GM12878 (cell line): ENCODE measurements around the gene WDR26. TPM values are rescaled to one million over a fixed set of nuclear protein-coding genes. Genes with fewer than 3 reads are reported as not detected.

ENCODE experiments used
- FOS ChIP-seq: IDR thresholded peaks from 3 replicates; pipeline ENCODE4 v1.6.1; 2011; ENCODE audit warnings: borderline replicate concordance; ENCODE audit not compliant: insufficient read length; ENCODE audit errors: extremely low read depth
- MEF2A ChIP-seq: IDR thresholded peaks from 2 replicates; pipeline ENCODE4 v1.6.1; 2011; ENCODE audit warnings: low read depth, mild to moderate bottlenecking, low read length, moderate library complexity; ENCODE audit not compliant: insufficient read depth
- POLR2AphosphoS2 ChIP-seq: IDR thresholded peaks from 2 replicates; pipeline ENCODE4 v1.6.1; 2011; ENCODE audit warnings: low read depth, mild to moderate bottlenecking, low read length, improper control_type of control experiment, moderate library complexity
- SREBF2 ChIP-seq: IDR thresholded peaks from 2 replicates; pipeline ENCODE4 v1.6.1; 2012; ENCODE audit warnings: mild to moderate bottlenecking, low read length
- ZZZ3 ChIP-seq: IDR thresholded peaks from 2 replicates; pipeline ENCODE4 v1.6.1; 2011; ENCODE audit warnings: low read depth; ENCODE audit not compliant: control insufficient read depth, insufficient read length
- polyA plus RNA-seq, 11 experiments: library from polyadenylated mRNA; depleted of rRNA in 4 of 11; unstranded in 6 of 11; stranded (reverse) in 5 of 11; fragments of >200 nt; fragmentation: Nextera tagmentation in 4 of 11; fragmentation: Illumina TruSeq in 1 of 11; extraction: Ambion mirVana in 4 of 11; extraction: Trizol in 1 of 11; gene quantifications; 1 replicate in 1 of 11; 2 replicates in 10 of 11; pipeline versions ENCODE4 v1.2.1 to v1.2.3, GENCODE V29; 2011 to 2016; ENCODE audit warnings: inconsistent platforms in 2 of 11, missing spikeins in 2 of 11, low read depth in 1 of 11
- total RNA-seq, 4 experiments: library from RNA; depleted of rRNA in 3 of 4; stranded (reverse); fragments of >200 nt in 3 of 4; fragmentation: Illumina TruSeq in 1 of 4; extraction: Trizol in 1 of 4; gene quantifications; 2 replicates each; pipeline versions ENCODE4 v1.2.1 to v1.2.3, GENCODE V29; 2013 to 2021
- TF ChIP-seq, protein P1 (sequence below): IDR thresholded peaks from 2 replicates; pipeline ENCODE4 v1.6.1; 2012; ENCODE audit warnings: improper control_type of control experiment, low read depth, low read length; ENCODE audit not compliant: insufficient replicate concordance
- TF ChIP-seq, protein P2 (sequence below): IDR thresholded peaks from 2 replicates; pipeline ENCODE4 v1.6.1; 2011; ENCODE audit warnings: mild to moderate bottlenecking, low read depth, low read length, moderate library complexity; ENCODE audit not compliant: insufficient replicate concordance

The WDR26 gene
- total and polyA plus RNA-seq, 10 of the 15 experiments (the other 5 are each of a cell fraction or from before 2014, with no cell fraction given) = 6.6 to 47.0 (median 24.4) TPM

DNA sequence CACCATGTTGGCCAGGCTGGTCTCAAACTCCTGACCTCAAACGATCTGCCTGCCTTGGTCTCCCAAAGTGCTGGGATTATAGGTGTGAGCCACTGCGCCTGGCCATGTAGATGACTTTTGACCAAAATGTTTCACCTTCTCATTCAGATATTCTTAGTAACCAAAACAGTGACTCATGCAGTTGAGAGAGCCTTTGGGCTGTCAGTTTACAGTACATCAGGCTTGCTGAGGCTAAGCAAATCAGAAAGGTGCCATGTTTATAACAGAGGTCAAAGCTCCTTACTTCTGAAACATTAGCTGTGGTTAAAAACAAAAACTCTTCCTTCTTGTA, 57.0 kb downstream of the WDR26 start (continued):
- TF ChIP-seq FOS = no peak
- TF ChIP-seq, protein P1, sequence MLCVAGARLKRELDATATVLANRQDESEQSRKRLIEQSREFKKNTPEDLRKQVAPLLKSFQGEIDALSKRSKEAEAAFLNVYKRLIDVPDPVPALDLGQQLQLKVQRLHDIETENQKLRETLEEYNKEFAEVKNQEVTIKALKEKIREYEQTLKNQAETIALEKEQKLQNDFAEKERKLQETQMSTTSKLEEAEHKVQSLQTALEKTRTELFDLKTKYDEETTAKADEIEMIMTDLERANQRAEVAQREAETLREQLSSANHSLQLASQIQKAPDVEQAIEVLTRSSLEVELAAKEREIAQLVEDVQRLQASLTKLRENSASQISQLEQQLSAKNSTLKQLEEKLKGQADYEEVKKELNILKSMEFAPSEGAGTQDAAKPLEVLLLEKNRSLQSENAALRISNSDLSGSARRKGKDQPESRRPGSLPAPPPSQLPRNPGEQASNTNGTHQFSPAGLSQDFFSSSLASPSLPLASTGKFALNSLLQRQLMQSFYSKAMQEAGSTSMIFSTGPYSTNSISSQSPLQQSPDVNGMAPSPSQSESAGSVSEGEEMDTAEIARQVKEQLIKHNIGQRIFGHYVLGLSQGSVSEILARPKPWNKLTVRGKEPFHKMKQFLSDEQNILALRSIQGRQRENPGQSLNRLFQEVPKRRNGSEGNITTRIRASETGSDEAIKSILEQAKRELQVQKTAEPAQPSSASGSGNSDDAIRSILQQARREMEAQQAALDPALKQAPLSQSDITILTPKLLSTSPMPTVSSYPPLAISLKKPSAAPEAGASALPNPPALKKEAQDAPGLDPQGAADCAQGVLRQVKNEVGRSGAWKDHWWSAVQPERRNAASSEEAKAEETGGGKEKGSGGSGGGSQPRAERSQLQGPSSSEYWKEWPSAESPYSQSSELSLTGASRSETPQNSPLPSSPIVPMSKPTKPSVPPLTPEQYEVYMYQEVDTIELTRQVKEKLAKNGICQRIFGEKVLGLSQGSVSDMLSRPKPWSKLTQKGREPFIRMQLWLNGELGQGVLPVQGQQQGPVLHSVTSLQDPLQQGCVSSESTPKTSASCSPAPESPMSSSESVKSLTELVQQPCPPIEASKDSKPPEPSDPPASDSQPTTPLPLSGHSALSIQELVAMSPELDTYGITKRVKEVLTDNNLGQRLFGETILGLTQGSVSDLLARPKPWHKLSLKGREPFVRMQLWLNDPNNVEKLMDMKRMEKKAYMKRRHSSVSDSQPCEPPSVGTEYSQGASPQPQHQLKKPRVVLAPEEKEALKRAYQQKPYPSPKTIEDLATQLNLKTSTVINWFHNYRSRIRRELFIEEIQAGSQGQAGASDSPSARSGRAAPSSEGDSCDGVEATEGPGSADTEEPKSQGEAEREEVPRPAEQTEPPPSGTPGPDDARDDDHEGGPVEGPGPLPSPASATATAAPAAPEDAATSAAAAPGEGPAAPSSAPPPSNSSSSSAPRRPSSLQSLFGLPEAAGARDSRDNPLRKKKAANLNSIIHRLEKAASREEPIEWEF = no peak
- TF ChIP-seq MEF2A = peak; percentile 64
- no peak for TF ChIP-seq ZZZ3
- no peak for TF ChIP-seq SREBF2
- no peak for TF ChIP-seq POLR2AphosphoS2
- TF ChIP-seq, protein P2, sequence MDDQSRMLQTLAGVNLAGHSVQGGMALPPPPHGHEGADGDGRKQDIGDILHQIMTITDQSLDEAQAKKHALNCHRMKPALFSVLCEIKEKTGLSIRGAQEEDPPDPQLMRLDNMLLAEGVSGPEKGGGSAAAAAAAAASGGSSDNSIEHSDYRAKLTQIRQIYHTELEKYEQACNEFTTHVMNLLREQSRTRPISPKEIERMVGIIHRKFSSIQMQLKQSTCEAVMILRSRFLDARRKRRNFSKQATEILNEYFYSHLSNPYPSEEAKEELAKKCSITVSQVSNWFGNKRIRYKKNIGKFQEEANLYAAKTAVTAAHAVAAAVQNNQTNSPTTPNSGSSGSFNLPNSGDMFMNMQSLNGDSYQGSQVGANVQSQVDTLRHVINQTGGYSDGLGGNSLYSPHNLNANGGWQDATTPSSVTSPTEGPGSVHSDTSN = peak; percentile 19
